ENCODE results near the gene CHRDL1.
"Not testable (repeated sequence)": the region's sequence is repeated elsewhere in the genome, so short reads cannot be mapped to it uniquely, and the experiment has no call there.

DNA sequence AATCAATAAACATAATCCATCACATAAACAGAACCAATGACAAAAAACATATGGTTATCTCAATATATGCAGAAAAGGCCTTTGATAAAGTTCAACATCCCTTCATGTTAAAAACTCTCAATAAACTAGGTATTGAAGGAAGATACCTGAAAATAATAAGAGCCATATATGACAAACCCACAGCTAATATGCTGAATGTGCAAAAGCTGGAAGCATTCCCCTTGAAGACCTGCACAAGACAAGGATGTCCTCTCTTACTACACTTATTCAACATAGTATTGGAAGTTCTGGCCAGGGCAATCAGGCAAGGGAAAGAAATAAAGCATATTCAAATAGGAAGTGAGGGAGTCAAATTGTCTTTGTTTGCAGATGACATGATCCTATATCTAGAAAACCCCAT, 141.3 kb downstream of the CHRDL1 start:
- TF ChIP-seq, protein P1, sequence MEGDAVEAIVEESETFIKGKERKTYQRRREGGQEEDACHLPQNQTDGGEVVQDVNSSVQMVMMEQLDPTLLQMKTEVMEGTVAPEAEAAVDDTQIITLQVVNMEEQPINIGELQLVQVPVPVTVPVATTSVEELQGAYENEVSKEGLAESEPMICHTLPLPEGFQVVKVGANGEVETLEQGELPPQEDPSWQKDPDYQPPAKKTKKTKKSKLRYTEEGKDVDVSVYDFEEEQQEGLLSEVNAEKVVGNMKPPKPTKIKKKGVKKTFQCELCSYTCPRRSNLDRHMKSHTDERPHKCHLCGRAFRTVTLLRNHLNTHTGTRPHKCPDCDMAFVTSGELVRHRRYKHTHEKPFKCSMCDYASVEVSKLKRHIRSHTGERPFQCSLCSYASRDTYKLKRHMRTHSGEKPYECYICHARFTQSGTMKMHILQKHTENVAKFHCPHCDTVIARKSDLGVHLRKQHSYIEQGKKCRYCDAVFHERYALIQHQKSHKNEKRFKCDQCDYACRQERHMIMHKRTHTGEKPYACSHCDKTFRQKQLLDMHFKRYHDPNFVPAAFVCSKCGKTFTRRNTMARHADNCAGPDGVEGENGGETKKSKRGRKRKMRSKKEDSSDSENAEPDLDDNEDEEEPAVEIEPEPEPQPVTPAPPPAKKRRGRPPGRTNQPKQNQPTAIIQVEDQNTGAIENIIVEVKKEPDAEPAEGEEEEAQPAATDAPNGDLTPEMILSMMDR (IDR thresholded peaks at IDR 0.05; ENCODE audit: insufficient read depth, low read depth, low read length) = not testable (repeated sequence)
- TF ChIP-seq EZH2 (IDR thresholded peaks at IDR 0.05; ENCODE audit: insufficient read depth, low read length) = not testable (repeated sequence)
